Measurements from ENCODE around the gene TSKU.

DNA sequence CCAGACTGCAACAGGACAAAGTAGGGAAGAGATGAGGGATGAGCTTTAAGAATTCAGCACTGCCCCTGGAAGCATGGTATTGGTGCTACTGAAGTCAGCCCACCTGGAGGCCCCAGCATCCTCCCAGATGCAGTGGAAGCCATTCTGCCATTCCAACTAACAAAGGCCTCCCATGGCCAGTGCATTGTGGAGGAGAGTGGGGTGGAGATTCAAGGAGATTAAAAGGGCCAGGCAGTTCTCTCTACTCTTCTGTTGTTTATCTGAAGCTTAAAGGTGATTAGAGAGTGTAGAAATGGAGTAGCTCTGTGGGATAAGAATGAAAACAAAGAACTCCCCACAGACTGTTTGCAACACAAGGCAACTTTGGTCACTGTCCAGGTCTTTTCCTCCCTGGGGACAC, 24.1 kb upstream of the TSKU start:
- no peak for TF ChIP-seq ZNF274 (IDR thresholded peaks at IDR 0.05; ENCODE audit: low read depth, low read length)
- no peak for TF ChIP-seq YY1 (IDR thresholded peaks at IDR 0.05; ENCODE audit: insufficient read depth, insufficient read length)
- TF ChIP-seq SUZ12 (IDR thresholded peaks at IDR 0.05; ENCODE audit: extremely low read depth, insufficient read depth, insufficient read length), result no peak

Data from NT2/D1 (cell line).